Neural progenitor cell (in vitro differentiated cells): ENCODE measurements around the gene ARHGAP15.

Experiments used
- EZH2phosphoT487 ChIP-seq: fragments of 200-600 bp; sonication (generic); IDR thresholded peaks from 2 replicates; pipeline ENCODE4 v1.6.1; 2017; ENCODE audit warnings: antibody characterized with exemption
- TF ChIP-seq, protein P1 (sequence below): fragments of 200-600 bp; sonication (generic); IDR thresholded peaks from 2 replicates; pipeline ENCODE4 v1.5.1; 2017; ENCODE audit warnings: antibody characterized with exemption, mild to moderate bottlenecking

DNA sequence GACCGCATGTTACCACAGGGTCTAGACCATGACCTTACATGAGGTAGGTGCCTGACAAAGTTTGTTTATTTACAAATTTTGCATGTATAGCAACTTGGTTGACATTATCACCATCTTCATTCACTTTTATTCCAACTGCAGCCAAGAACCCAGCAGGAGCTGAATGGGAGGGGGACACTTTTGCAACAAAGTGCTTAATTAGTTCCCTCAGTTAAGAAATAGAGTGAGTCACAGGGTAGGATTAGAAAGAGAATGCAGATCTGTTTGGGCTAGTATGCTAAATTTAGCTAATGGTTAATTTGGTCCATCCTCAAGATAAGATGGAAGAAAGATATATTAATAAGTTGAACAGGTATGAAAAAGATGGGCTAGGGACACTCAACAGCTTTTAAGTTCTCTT is 678.9 kb downstream of the ARHGAP15 start:
- TF ChIP-seq, protein P1, sequence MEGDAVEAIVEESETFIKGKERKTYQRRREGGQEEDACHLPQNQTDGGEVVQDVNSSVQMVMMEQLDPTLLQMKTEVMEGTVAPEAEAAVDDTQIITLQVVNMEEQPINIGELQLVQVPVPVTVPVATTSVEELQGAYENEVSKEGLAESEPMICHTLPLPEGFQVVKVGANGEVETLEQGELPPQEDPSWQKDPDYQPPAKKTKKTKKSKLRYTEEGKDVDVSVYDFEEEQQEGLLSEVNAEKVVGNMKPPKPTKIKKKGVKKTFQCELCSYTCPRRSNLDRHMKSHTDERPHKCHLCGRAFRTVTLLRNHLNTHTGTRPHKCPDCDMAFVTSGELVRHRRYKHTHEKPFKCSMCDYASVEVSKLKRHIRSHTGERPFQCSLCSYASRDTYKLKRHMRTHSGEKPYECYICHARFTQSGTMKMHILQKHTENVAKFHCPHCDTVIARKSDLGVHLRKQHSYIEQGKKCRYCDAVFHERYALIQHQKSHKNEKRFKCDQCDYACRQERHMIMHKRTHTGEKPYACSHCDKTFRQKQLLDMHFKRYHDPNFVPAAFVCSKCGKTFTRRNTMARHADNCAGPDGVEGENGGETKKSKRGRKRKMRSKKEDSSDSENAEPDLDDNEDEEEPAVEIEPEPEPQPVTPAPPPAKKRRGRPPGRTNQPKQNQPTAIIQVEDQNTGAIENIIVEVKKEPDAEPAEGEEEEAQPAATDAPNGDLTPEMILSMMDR = no peak
- TF ChIP-seq EZH2phosphoT487 = no peak
